Activated CD4-positive, alpha-beta T cell treated with anti-CD3 and anti-CD28 coated beads for 24 hours (primary cell): ENCODE measurements around the gene PLIN3.
"Not testable (repeated sequence)": the region's sequence is repeated elsewhere in the genome, so short reads cannot be mapped to it uniquely, and the experiment has no call there.

Source experiments
- DNase-seq, 2 donors: peaks; one replicate each; pipeline ENCODE4 v3.0.0-alpha.2; 2020; ENCODE audit warnings: low read depth in 2 of 2

PLIN3 gene

GRCh38 chr19:4891066-4891465, 23.6 kb upstream of the PLIN3 start:
- DNase-seq = no peak

- no peak for DNase-seq
Observed at GRCh38 chr19:4889034-4889815, 21.8 kb upstream of the PLIN3 start.

GRCh38 chr19:4887803-4888202, 20.3 kb upstream of the PLIN3 start:
- DNase-seq = not testable (repeated sequence)

DNA sequence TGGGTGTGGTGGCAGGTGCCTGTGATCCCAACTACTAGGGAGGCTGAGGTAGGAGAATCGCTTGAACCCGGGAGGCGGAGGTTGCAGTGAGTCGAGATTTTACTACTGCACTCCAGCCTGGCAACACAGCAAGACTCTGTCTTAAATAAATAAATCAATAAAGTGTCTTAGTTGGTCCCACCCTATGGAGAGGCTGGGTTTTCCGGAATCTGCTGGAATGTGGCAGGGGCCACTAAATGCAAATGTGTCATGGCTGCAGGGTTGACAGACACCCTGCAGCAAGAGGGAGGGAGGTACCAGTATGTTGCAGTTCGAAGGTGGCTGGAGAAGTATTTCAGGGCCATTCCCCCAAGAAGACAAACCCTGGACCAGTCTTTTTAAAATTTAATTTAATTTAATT, 17.5 kb upstream of the PLIN3 start:
- DNase-seq = not testable (repeated sequence)

GRCh38 chr19:4882874-4883273, 15.4 kb upstream of the PLIN3 start:
- DNase-seq = not testable (repeated sequence)

DNA sequence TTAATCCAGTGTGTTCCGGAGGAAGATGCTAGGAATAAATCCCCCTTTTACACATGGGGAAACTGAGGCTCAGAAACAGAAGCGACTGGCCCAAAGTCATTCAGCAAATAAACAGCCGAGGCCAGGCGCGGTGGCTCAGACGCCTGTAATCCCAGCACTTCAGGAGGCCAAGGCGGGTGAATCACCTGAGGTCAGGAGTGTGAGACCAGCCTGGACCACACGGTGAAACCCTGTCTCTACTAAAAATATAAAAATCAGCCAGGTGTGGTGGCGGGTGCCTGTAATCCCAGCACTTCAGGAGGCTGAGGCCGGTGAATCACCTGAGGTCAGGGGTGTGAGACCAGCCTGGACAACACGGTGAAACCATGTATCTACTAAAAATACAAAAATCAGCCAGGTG, 11.6 kb upstream of the PLIN3 start:
- no peak for DNase-seq

DNA sequence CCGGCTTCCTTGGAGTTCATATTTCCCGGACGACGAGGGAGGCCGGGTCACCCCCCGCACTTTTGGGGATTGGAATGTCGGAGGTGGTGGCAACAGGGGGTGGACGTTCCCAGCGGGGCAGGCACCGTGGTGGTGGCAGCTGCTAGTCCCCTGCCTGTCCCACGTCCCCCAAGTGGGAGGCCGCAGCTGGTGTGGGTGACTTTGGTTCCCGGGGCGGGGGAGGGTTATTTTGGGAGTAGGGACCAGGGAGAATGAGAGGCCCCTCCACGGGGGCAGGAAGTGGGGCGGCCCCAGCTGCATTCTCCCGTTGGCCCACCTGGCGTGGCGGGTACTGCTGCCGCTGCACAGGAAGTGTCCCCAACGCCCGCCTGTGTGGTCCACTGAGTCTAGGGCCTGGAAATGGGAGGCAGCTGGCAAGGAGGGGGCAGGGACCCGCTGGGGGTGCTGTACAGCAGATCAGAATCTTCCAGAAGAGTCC, 11.1 kb upstream of the PLIN3 start:
- DNase-seq = no peak

GRCh38 chr19:4877753-4878490, 10.5 kb upstream of the PLIN3 start:
- DNase-seq = no peak

DNA sequence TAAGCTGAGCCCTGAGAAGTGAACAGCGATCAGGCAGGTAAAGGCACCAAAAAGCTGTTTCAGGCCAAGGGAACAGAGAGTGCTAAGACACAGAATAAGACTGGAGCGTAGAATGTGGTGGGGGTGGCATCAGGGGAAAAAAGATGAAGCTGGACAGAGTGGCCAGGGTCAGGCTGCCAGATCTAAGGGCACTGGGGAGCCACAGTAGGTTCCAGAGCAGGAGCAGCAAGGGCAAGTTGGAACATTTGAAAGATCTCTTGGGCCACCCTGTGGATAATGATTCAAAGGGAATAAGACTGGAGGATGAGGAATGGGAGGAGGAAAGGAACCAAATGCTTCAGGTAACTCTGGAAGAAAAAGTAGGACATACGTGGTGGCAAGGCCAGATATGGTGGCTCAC, 6.5 kb upstream of the PLIN3 start:
- no peak for DNase-seq

DNA sequence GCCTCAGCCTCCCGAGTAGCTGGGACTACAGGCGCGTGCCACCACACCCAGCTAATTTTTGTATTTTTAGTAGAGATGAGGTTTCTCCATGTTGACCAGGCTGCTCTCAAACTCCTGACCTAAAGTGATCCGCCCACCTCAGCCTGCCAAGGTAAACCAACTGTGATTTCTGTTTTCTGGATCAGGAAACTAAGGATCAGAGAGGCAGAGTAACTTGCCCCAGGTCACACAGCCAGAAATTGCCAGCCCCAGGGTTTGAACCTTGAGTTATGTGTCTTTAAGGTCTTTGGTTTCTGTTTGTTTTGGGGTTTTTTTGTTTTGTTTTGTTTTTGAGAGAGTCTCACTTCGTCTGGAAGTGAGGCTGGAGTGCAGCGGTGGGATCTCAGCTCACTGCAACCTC, 4.2 kb upstream of the PLIN3 start:
- DNase-seq = no peak

DNA sequence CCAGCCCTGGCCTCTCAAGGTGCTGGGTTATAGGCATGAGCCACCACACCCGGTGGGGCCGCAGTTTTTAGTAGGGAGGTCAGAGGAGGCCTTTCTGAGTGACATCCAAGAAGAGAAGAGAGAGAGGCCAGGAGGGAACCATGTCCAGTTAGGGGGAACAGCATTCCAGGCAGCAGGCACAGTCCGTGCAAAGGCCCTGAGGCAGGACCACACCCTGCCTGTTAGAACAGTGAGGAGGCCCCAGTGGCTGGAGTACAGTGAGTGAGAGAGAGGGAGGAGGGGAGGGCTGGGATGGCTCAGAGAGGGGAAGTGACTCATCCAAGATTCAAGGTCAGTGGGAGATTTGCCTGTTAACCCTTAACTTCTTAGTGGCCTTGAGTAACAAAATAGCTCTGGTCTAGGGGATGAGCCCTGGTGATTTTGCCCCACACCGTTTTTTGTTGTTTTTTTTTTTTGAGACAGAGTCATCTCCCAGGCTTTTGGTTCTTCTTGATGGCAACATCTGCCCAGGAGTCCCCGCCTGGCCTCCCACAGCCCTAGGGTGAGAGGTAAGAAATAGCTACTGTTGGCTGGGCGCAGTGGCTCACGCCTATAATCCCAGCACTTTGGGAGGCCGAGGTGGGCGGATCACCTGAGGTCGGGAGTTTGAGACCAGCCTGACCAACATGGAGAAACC, 2.7 kb upstream of the PLIN3 start:
- DNase-seq = no peak

GRCh38 chr19:4868286-4868834, 893 bp upstream of the PLIN3 start:
- no peak for DNase-seq

DNA sequence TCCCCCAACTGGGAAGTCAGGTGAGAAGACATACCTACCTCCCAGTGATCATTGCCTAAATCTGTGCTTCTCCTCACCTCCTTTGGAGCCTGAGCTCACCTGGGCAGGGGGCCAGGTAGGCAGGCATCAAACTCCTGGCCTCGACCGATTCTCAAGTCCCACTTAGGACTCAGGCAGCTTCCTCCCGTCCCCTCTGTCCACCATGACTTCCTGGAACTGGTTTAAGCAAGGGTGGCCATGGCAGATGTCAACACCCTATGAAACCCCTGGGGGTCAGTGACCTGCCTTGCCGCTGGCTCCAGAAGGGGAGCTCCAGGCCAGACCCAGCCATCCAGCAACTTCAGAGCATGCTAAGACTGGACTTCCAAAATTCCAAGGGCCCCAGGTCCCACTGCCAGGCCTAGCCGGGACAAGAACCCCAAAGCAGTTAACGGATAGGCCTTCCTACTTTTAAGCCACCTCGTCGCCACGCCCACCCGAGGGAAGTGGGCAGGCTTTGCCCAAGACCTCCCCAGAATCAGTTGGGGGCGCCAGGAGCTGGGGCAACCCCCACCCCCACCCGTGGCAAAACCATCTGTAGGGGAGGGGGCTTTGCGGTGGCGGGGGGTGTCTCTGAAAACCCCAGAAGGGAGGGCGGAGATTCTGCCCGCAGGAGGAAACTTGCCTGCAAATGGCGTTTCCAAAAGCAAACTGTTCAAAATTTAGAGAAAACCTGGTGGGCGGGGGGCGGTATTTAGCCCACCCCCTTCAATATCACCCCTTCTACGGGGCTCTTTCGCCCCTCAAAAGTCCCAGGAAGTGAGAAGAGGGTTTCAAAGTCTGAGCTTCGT, 657 bp downstream of the PLIN3 start:
- peak; percentile 10 to 28 for DNase-seq

DNA sequence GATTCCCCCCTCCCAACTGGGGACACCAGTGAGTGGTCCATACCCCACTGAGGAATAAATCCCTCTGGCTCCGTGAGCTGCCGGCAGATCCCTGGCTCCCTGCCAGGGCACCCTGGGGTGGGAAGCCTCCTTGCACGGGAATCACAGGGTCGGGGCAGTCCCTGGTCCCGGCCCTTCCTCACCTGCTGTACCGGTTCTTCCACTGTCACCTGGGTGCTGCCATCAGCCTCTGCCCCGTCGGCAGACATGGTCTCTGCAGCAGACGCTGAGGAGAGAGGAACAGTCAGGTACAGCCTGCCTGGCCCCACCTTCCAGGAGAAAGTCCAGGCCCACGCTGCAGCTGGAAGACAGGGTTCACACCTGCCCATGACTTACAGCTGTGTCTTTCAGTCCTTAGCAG, 6.3 kb downstream of the PLIN3 start:
- DNase-seq = no peak

GRCh38 chr19:4859697-4860096, 7.8 kb downstream of the PLIN3 start:
- DNase-seq = no peak

- DNase-seq = not testable (repeated sequence)
Observed at GRCh38 chr19:4856468-4856867, 11.0 kb downstream of the PLIN3 start.

GRCh38 chr19:4853506-4853905, 14.0 kb downstream of the PLIN3 start:
- DNase-seq = not testable (repeated sequence)

DNA sequence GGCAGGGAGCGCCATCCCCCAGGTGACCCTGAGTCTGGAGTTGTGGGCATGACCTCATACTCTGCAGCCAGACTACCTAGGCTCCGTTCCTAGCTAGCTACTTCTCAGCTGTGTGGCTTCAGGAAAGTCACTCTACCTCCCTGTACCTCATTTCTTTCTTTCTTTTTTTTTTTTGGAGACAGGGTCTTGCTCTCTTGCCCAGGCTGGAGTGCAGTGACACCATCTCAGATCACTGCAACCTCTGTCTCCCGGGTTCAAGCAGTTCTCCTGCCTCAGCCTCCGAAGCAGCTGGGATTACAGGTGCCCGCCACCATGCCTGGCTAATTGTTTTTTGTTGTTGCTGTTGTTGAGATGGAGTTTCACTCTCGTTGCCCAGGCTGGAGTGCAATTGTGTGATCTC, 15.0 kb downstream of the PLIN3 start:
- DNase-seq = no peak

DNA sequence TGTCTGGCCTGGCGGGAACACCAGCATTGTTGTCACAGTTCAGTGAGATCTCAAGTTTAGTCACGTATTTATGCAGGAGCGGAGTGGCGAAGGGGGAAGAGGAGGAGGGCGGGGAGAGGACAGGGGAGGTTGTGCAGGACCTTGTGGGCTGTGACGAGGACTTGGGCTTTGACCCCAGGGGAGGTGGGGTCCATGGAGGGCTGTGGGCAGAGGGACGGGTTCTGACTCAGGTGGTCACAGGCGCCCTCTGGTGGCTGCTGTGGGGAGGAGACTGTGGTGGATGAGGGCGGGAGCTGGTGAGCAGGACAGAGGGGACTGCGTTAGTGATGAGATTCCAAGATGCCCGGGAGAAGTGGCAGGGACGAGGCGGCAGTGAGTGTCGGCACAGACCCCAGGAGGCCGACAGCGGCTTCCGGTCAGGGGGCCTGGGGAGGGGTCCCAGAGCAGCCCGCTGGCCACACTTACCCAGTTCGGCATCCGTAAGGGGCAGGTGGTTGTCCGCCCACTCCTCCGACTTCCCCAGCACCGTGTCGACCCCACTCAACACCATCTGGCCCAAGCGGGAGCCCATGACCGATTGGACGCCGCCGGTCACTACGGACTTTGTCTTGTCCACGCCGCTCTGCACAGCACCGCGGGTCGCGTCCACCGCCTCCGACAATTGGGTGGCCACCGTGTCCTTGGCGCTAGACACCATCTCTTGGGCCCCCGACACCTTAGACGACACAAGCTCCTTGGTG, 15.7 kb downstream of the PLIN3 start:
- DNase-seq = peak; percentile 72 to 76

GRCh38 chr19:4849019-4849418, 18.4 kb downstream of the PLIN3 start:
- no peak for DNase-seq
